Nephron progenitor cell (in vitro differentiated cells): ENCODE results near the gene GPR37L1.
"Not testable (repeated sequence)": the region's sequence is repeated elsewhere in the genome, so short reads cannot be mapped to it uniquely, and the experiment has no call there.

Source experiments
- DNase-seq: peaks from one replicate; pipeline ENCODE4 v3.0.0; 2021
- H3K27ac Mint-ChIP-seq: 2 replicates; pipeline ENCODE4 v1.8.0; 2021; ENCODE audit warnings: mild to moderate bottlenecking, moderate library complexity, mixed read lengths
- H3K27me3 Mint-ChIP-seq: 2 replicates; pipeline ENCODE4 v1.8.0; 2021; ENCODE audit warnings: mild to moderate bottlenecking, low read depth, mixed read lengths; ENCODE audit not compliant: poor library complexity
- H3K36me3 Mint-ChIP-seq: 2 replicates; pipeline ENCODE4 v1.8.0; 2021; ENCODE audit warnings: low read depth, mixed read lengths
- H3K4me1 Mint-ChIP-seq: 2 replicates; pipeline ENCODE4 v1.8.0; 2021; ENCODE audit warnings: mixed read lengths
- H3K4me3 Mint-ChIP-seq: 2 replicates; pipeline ENCODE4 v1.8.0; 2021; ENCODE audit warnings: mild to moderate bottlenecking, moderate library complexity, mixed read lengths
- H3K9me3 Mint-ChIP-seq: 2 replicates; pipeline ENCODE4 v1.8.0; 2021; ENCODE audit warnings: mild to moderate bottlenecking, moderate library complexity, mixed read lengths
- TF ChIP-seq, protein P1 (sequence below): fragments of 200-600 bp; sonication (generic); IDR thresholded peaks from 2 replicates; pipeline ENCODE4 v1.5.0; 2021; ENCODE audit warnings: antibody characterized with exemption

The GPR37L1 gene

DNA sequence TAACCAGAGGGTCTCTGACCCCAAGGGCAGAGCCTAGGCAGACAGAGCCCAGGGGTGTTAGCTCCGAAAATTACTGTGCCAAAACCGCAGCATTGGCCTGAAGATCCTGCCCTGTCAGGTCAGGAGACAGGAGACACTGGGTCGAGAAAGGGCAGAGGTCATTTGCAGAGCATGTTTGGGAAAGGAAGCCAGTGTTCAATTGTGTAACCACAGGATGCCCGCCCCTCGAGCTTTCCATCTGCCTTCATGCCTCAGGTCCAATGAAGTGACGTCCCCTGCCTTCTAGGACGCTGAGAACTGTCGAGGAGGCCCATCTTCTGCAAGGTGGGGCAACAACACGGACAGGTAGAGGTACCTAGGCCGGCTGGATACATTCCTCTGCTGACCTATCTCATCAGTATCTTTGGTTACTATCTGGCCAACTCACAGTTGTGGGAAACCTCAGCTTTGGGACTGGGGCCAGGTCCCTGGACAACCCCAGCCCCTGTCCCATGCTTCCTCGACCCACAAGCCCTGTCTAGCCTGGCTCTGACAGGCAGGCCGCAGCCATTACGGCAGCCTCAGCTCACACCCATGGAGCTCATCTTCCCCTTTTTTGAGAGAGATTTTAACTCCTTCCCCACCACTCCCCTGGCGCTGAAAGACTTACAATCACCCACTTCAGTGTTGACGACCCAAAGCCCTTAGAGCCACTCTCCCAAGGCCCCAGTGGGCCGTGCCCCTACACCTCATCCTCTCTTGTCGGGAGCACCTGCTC, 20.5 kb downstream of the GPR37L1 start:
- Mint-ChIP-seq H3K9me3 (no peaks in the 10 kb centered on the region), H3K4me1 (peaks cover 17% of the 10 kb centered on the region), H3K27ac (peak overlapping the region; percentile 54), H3K36me3 (peaks cover 5% of the 10 kb centered on the region), H3K4me3 (peak overlapping the region; percentile 90), H3K27me3 (peaks cover 23% of the 10 kb centered on the region)
- DNase-seq, result no peak
- TF ChIP-seq, protein P1, sequence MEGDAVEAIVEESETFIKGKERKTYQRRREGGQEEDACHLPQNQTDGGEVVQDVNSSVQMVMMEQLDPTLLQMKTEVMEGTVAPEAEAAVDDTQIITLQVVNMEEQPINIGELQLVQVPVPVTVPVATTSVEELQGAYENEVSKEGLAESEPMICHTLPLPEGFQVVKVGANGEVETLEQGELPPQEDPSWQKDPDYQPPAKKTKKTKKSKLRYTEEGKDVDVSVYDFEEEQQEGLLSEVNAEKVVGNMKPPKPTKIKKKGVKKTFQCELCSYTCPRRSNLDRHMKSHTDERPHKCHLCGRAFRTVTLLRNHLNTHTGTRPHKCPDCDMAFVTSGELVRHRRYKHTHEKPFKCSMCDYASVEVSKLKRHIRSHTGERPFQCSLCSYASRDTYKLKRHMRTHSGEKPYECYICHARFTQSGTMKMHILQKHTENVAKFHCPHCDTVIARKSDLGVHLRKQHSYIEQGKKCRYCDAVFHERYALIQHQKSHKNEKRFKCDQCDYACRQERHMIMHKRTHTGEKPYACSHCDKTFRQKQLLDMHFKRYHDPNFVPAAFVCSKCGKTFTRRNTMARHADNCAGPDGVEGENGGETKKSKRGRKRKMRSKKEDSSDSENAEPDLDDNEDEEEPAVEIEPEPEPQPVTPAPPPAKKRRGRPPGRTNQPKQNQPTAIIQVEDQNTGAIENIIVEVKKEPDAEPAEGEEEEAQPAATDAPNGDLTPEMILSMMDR, result no peak

DNA sequence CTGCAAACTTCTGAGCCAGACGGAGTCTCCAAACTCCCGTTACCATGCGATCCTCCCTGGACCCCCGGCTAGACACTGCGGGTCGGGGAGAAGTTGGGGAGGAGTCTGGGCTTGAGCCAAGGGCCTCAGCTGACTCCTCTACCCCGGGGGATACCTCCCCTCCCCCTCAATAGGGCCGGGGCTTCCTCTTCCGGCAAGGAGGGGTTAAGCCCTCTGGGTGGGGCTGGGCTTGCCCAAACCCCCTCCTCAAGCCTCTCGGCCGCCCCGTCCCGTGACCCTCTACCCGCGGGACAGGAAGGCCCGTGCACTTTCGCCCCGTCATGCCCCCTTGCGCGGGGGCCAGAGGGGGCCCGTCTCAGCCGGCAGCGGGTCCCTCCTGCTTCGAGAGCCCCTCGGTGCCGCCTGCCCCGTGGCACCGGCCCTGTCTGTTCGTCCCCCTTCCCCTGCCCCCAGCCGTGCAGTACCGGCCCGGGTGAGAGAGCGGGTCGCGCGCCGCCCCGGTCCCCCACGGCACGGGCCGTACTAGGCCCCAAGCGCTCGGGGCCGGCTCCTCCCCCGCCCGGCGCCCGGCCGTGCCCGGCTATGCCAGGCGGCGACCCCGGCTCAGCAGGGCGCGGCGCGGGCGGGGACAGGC, 21.2 kb downstream of the GPR37L1 start:
- peaks cover 23% of the 10 kb centered on the region for H3K27me3 Mint-ChIP-seq
- peak overlapping the region; percentile 90 for H3K4me3 Mint-ChIP-seq
- H3K9me3 Mint-ChIP-seq, result no peaks in the 10 kb centered on the region
- no peak overlapping the region for H3K27ac Mint-ChIP-seq
- TF ChIP-seq, protein P1, result no peak
- peak; percentile 40 for DNase-seq
- H3K36me3 Mint-ChIP-seq, result no peaks in the 10 kb centered on the region
- peaks cover 17% of the 10 kb centered on the region for H3K4me1 Mint-ChIP-seq

DNA sequence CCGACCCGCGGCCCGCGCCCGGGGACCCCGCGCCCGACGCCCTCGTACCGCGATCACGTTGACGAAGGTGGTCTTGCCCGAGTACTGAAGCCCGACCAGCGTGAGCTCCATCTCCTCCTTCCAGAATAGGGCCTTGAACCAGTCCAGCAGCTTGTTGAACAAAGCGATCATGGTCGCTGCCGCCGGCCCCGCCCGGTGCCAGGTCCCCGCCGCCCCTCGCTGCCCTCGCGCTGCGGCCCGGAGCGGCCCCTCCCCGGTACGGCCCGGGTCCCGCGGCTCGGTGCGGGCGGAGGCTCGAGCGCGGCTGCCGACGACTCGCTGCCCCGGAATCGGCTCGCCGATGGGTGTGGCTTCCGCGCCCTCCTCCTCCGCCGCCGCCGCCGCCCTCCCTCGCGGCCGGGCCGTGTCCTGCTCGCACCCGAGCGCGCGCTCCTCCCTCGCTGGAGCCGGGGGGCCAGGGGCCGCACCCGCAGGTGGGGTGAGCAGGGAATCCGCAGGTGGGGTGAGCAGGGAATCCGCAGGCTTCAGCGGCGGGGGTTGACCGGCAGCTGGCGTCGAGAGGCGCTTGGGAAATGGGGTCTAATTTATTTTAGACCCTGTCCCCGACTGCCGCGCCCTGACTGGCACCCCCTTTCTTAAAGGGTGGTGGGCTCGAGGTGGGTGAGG, 21.8 kb downstream of the GPR37L1 start, which contains the start of gene ARL8A:
TSS of gene ARL8A (minus strand) at position 336 of the 666 bp plus-strand sequence. CDS start at position 171, 165 bp downstream.
- peak within 1 kb of the TSS; percentile 90 for H3K4me3 Mint-ChIP-seq
- DNase-seq, result peak; percentile 82
- H3K9me3 Mint-ChIP-seq, result no peaks in the 10 kb centered on the region
- H3K4me1 Mint-ChIP-seq, result peaks cover 17% of the 10 kb centered on the region
- H3K36me3 Mint-ChIP-seq, result no peaks in the 10 kb centered on the region
- TF ChIP-seq, protein P1, result no peak
- H3K27ac Mint-ChIP-seq, result no peak within 1 kb of the TSS
- H3K27me3 Mint-ChIP-seq, result peaks cover 23% of the 10 kb centered on the region

DNA sequence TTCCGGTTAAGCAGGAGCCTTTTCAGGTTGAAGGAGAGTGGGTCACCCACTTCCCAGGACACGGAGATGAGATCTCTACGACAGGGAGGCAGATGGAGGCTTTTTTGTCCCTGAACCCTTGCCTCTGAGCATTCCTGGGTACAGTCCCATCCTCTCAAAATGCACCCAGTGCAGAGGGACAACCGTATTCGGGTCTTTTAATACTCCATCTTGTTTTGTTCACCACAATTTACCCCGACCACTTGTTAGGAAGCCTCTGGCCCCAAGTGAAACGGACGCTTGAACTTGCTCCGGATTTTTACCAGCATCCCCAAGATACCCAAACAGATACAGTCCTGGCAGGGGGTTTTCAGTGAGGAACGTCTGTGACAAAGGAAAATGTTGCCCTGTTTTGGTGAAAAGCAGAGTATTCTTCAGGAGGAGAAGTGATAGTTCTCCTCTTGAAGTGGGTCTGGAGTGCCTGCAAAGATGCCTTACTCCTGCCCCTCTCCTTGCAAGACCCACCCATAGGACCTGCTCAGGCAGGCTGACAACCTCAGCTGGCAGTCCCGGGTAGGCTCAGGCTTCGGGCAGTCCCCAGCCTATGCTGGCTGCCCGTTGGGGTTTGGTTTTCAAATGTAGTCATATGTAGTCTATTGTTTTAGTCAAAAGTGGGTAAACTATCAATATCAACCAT, 22.5 kb downstream of the GPR37L1 start:
- no peak for DNase-seq
- H3K4me1 Mint-ChIP-seq, result peaks cover 17% of the 10 kb centered on the region
- peaks cover 20% of the 10 kb centered on the region for H3K27me3 Mint-ChIP-seq
- H3K9me3 Mint-ChIP-seq, result no peaks in the 10 kb centered on the region
- H3K27ac Mint-ChIP-seq, result no peak overlapping the region
- no peaks in the 10 kb centered on the region for H3K36me3 Mint-ChIP-seq
- peak overlapping the region; percentile 86 for H3K4me3 Mint-ChIP-seq
- TF ChIP-seq, protein P1, result no peak

DNA sequence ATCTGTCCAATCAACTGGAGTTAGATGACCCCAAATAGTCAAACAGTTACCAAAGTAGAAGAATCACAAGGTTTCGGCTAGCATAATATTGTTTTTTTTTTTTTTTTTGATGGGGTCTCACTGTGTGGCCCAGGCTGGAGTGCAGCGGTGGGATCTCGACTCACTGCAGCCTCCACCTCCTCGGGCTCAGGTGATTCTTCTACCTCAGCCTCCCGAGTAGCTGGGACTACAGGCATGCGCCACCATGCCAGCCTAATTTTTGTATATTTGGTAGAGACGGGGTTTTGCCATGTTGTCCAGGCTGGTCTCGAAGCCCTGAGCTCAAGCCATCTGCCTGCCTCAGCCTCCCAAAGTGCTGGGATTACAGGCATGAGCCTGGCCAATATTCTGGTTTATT, 23.0 kb downstream of the GPR37L1 start:
- DNase-seq, H3K36me3 Mint-ChIP-seq, H3K9me3 Mint-ChIP-seq, H3K27ac Mint-ChIP-seq: not testable (repeated sequence)
- Mint-ChIP-seq H3K4me3 (peak overlapping the region; percentile 86), H3K27me3 (peaks cover 19% of the 10 kb centered on the region), H3K4me1 (peaks cover 21% of the 10 kb centered on the region)

DNA sequence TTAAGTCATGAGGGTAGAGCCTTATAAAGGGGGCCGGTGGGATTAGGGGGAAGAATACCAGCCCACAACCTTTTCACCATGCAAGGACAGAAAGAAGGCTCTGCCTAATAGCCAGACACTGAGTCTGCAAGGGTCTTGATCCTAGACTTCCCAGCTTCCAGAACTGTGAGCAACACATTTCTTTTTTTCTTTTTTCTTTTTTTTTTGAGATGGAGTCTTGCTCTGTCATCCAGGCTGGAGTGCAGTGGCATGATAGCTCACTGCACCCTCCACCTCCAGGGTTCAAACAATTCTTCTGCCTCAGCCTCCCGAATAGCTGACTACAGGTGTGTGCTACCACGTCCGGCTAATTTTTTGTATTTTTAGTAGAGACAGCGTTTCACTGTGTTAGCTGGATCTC, 23.6 kb downstream of the GPR37L1 start:
- Mint-ChIP-seq H3K27ac (no peak overlapping the region), H3K36me3 (no peaks in the 10 kb centered on the region), H3K27me3 (peaks cover 19% of the 10 kb centered on the region), H3K4me1 (peaks cover 26% of the 10 kb centered on the region), H3K4me3 (peak overlapping the region; percentile 49), H3K9me3 (no peaks in the 10 kb centered on the region)
- no peak for DNase-seq
- TF ChIP-seq, protein P1, result no peak
